Stromal cell of bone marrow (primary cell): ENCODE data around the gene SLFNL1.

Source experiments
- DNase-seq: peaks from one replicate; pipeline ENCODE4 v3.0.0-alpha.2; 2012; ENCODE audit warnings: low read depth

The SLFNL1 gene

DNA sequence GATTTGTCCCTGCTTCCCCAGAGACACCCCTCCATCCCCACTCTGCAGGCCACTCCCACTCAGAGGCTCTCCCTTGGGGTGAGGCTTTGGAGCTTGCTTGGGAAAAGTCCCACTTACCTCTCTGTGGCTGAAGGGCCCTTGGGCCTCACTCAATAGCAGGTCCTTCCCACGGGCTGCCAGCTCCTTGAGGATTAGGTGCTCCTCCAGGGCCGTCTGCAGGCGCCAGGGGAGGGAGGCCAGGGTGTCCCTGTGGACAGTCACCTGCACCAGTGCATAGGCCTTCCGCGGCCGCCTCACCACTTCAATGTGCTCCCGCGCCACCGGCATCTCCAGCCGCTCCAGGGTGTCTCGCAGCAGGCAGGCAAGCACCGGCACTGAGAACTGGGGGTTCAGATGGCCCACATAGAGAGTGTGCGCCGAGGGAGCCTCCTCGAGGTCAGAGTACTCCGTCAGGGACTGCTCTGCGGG, 1.4 kb downstream of the SLFNL1 start:
- DNase-seq: no peak

DNA sequence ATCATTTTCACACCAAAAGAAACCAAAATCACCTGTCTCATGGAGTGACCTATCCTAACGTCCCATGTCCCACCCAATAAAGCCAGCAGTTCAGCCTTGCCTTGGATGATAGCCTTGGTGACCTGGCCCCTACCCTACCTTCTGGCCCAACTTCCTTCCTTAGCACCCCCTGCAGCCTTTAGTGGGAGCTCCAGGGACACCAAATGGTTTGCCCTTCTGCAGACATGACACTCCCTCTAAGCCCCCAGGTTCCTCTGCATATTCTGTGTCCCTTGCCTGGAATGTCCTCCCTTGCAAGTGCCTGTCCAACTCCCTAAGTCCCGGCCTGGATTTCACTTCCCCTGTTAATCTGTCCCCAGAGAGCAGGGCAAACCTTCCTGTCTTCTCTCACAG, 2.2 kb downstream of the SLFNL1 start:
- no peak for DNase-seq

- no peak for DNase-seq
Measured at GRCh38 chr1:41018018-41018410, 3.5 kb downstream of the SLFNL1 start.

- no peak for DNase-seq
Measured at GRCh38 chr1:41017141-41018017, 4.1 kb downstream of the SLFNL1 start.

- no peak for DNase-seq
Measured at GRCh38 chr1:41015897-41016470, 5.5 kb downstream of the SLFNL1 start.

DNA sequence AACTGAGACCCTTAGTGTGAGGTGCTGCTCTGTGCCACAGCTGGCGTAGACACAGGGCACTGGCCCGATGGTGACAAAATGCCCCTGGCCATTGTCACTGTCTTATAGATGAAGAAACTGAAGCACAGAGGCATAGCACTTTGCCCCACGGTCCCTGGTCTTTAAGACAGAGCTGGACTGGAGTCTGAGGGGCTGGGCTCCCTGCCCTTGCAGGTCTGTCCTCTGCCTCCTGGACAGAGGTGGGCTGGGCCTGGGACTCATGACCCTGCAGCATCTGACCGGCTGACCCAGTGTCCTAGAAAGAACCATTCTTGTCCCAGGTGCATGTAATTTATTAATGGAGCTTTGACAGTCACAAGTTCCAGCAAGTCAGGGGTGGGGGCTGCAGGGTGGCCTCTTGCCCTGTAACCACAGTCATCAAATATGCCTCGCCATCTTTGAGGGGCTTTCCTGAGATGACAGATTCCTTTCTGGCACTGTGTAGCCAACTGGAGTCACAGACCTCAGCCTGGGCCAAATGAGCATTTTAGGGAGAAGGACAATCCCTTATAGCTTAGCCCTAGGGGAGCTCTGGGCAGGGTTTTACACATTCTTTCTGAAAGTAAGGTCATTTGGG, 6.1 kb downstream of the SLFNL1 start:
- no peak for DNase-seq

DNA sequence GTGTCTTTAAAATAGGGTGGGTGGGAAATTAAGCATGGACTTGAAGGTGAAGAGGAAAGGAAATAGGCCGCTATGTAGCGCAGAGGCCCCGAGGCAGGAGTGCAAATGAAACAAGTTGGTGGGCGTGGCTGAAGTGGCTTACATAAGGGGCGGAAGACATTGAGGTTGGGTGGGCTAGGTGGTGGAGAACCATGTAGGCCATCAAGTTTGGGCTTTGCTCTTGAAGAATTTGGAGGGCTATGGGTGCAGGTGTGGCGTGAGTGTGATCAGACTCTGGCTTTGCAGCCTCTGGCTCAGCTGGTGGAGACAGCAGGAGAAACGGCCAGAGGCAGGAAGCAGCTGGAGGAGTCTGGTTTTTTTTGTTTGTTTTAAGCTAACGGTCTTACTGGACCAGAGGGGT, 6.7 kb downstream of the SLFNL1 start:
- no peak for DNase-seq

DNA sequence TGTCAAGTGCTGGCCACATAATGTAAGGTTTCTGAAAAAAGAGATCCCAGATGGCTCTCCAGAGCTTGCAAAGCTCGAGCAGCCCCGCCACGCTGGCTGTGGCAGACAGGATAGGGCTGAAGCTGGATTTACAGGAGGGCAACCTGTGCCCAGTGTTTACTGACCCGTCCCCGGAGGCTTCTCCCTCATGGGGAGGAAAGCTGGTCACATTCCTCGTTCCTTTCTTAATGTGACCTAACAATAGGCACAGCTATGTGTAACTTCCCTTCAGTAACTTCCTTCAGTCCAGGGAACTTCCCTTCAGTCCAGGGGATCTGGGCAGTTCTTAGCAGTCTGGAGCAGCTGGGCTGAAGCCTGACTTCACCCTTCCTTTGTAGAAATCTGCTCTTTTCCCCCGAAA, 7.7 kb downstream of the SLFNL1 start:
- DNase-seq: no peak

DNA sequence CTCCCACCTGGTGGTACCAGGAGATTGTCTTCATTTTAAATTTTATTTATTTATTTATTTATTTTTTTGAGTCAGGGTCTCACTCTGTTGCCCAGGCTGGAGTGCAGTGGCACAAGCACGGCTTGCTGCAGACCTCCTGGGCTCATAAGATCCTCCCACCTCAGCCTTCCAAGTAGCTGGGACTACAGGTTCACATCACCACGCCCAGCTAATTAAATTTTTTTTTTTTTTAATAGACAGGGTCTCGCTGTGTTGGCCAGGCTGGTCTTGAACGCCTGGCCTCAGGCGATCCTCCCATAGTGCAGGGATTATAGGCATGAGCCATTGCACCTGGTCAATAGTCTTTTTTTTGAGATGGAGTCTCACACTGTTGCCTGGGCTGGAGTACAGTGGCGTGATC, 8.5 kb downstream of the SLFNL1 start:
- no peak for DNase-seq

- no peak for DNase-seq
Measured at GRCh38 chr1:41010345-41010744, 11.2 kb downstream of the SLFNL1 start.

- DNase-seq: no peak
Measured at GRCh38 chr1:41009466-41009865, 12.1 kb downstream of the SLFNL1 start.

- peak; percentile 10 for DNase-seq
Measured at GRCh38 chr1:41006942-41007865, 14.3 kb downstream of the SLFNL1 start.

- no peak for DNase-seq
Measured at GRCh38 chr1:41005876-41006275, 15.6 kb downstream of the SLFNL1 start.

DNA sequence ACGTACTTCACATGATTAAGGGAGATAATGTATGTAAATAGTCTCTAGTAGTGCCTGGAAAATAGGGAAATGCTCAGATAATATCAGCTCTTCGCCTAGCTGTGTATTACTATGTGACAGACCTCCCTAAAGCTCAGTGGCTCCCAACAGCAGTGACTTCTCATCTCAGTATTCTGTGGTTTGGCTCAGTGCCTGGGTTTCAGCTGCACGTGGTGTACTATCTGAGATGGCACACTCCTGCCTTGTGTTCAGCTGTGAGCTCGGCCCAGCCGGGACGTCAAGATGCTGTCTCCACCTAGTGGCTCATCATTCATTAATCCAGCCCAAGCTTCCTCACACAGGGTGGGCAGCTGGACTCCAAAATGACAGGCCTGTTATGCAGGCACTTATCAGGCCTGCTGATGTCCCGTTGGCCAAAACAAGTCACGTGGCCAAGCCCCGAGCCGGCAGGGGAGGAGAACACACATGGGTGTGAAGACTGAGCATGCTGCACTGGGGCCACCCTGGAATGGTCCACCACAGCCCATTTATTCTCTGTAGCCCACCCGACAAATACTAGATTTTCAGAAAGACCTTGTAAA, 17.8 kb downstream of the SLFNL1 start:
- DNase-seq: peak; percentile 98

DNA sequence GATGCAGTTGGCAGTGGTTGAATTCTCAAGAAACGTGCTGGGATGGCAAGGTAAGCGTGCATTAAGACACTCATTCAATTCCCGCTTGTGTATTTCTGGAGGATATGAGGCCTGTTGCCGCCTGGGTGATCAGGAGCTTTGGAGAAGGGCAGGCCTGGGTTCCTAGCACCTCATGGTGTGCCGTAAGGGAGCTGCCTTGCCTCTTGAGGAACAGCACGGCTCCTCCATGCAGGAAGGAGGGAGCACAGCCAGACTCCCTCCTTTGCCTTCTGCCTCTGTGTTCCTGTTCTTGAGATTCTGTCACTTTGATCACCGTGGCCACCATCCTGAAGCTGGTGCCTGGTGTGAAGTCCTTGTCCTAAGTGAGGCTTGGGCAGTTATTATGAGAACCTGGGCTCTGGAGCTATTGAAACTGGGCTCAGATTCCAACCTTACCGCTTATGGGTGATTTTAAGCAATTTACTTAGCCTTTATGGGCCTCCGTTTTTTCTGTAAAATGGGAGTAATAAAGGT, 18.3 kb downstream of the SLFNL1 start:
- no peak for DNase-seq

DNA sequence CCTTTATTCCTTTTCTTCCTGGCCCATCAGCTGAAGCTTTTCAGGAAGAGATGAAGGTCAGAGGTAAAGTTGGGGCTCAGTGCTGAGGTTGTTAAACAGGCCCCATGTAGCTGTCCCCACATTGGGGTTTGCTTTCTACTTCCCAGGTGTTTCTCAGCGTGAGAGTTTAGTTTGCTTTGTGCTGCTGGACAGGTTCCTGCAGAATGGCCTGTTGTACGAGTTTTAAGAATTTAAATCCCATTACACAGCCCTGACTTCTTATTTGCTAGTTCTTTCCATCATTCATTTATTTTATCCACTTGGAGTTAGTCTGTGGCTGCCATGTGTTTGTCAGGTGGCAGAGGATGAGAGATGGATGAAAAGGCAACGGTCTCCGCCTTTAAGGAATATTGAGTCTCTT, 22.9 kb downstream of the SLFNL1 start:
- no peak for DNase-seq

DNA sequence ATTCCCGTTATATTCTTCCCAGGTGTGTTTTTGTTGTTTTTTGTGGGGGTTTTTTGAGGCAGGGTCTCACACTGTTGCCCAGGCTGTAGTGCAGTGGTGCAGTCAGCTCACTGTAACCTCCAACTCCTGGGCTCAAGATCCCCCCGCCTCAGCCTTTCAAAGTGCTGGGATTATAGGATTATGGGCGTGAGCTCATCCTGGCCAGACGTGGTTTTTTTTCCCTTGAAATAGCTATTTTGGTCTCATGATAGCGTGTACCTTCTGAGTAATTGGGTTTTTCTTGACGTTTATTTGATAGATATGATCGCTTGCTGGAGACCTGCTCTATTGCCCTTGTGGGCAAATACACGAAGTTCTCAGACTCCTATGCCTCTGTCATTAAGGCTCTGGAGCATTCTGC, 24.4 kb downstream of the SLFNL1 start:
- DNase-seq: no peak

DNA sequence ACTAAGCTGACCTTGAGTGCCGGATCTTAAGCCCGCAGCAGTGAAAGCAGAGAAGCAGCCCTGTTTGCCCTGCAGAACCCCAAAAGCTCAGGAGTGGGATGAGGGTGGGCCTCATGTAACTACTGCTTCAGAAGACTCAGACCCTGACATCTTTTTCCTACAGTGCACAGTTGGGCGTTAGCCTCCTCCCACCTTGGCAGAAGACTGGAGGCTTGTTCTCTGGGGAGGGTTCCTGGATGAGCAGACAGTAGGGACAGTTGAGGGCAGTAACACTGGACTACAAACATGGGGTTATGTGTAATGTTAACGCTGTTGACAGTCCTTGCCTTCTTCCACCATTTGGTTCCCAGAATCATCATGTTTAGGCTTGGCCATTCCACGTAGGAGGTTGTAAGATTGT, 32.5 kb downstream of the SLFNL1 start:
- DNase-seq: no peak

DNA sequence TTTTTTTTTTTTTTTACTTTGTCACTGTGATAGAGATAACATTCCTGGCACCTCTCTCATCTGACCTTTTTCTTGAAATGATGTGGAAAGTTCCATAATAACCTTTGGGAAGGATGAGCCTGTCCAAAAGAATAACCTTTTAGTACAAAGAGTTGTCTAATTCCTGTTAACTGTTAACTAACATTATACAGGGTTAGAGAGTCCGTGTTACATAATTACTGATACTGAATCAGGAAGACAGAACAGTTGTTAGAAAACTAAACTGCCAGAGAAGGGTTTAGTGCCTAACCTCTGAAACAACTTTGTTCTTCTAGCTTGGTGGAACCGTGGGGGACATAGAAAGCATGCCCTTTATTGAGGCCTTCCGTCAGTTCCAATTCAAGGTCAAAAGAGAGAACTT, 33.2 kb downstream of the SLFNL1 start:
- no peak for DNase-seq

DNA sequence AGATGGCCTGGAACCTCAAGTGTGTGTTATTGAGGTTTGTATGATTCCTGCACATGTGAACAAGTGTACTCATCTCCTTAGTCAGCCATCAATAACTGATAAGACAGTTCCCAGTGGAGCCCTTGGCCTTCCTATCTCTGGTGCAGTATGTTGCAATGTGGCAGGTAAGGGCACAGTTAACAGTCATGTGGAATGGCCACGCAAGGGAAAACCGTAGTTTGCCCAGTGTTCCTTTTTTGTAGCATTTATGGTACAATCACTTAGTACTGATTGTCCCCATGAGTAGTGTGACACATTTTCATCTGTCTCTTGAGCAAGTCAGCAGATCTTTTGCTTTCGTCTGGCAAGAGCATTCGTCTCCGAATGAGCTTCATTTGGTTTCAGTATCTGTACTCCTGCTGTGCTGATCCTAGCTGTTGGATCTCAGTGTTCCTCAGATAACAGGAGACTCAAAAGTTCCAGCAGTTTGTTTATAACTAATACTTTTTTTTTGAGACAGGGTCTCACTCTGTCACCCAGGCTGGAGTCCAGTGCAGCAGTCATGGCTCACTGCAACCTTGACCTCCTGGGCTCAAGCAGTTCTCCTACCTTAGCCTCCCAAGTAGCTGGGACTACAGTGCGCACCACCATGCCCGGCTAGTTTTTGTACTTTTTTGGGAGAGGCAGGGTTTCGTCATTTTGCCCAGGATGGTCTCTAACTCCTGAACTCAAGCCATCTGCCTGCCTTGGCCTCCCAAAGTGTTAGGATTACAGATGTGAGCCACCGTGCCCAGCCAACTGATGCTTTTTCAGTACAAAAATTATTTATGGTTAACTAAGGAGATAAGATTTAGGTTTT, 33.9 kb downstream of the SLFNL1 start:
- no peak for DNase-seq

- DNase-seq: no peak
Measured at GRCh38 chr1:40986956-40987355, 34.6 kb downstream of the SLFNL1 start.
